ENCODE results near the gene SGMS1.

DNA sequence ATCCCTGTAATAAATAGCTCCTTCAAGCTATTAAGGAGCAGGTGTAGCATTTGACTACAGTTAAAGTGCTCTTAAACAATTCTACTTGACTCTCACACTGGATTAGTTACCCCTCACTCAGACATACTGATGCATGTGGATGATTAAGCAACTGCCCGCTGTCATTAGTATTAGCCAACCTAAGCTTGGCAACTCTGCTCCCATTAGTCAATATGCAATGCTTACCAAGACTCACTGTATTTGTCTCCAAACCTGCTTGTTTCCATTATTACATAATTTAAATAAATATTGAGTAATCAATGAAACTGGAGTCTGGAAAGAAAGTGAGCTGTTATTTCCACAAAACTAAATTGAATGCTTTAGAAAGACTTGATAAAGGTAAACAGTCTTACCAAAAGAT lies 228.5 kb downstream of the SGMS1 start:
- TF ChIP-seq, protein P1, sequence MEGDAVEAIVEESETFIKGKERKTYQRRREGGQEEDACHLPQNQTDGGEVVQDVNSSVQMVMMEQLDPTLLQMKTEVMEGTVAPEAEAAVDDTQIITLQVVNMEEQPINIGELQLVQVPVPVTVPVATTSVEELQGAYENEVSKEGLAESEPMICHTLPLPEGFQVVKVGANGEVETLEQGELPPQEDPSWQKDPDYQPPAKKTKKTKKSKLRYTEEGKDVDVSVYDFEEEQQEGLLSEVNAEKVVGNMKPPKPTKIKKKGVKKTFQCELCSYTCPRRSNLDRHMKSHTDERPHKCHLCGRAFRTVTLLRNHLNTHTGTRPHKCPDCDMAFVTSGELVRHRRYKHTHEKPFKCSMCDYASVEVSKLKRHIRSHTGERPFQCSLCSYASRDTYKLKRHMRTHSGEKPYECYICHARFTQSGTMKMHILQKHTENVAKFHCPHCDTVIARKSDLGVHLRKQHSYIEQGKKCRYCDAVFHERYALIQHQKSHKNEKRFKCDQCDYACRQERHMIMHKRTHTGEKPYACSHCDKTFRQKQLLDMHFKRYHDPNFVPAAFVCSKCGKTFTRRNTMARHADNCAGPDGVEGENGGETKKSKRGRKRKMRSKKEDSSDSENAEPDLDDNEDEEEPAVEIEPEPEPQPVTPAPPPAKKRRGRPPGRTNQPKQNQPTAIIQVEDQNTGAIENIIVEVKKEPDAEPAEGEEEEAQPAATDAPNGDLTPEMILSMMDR (IDR thresholded peaks at IDR 0.05), result no peak
- TF ChIP-seq EP300 (IDR thresholded peaks at IDR 0.05) (peak in 1 of 2 donors; percentile 66), POLR2A (IDR thresholded peaks at IDR 0.05) (no peak)
